Peyer's patch (tissue), 4 donors: ENCODE measurements around the gene DISP3.

Experiments used
- CTCF ChIP-seq, 6 experiments: fragments of 450-650 bp in 4 of 6; fragments of 200-600 bp in 2 of 6; sonication (generic) in 1 of 6; IDR thresholded peaks; one replicate each; pipeline ENCODE4 v1.5.1; 2017 to 2019; ENCODE audit warnings: antibody characterized with exemption in 6 of 6, mild to moderate bottlenecking in 3 of 6, moderate library complexity in 1 of 6
- POLR2A ChIP-seq, 2 donors: fragments of 450-650 bp; IDR thresholded peaks; one replicate each; pipeline ENCODE4 v1.5.1; 2017; ENCODE audit warnings: antibody characterized with exemption in 2 of 2, mild to moderate bottlenecking in 2 of 2, moderate library complexity in 2 of 2

DNA sequence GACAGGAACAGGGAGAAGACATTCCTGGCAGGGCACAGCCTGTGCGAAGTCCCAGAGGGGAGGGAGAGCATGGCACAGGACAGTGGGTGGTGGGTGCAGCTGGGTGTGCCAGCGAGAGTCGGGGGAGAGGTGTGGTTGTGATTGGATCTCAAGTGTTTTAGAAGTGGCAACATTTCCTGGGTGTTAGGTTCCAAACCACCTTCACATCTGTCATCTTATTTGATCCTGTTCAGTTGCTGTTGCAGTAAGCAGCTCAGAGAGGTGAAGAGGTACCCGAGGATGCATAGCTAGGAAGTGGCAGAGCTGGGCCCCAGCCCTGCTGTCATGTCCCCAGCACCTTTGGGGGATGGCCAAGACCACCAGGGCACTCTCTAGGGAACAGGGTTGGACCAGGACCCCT is 22.0 kb upstream of the DISP3 start:
- TF ChIP-seq CTCF (IDR thresholded peaks at IDR 0.05) (no peak), POLR2A (IDR thresholded peaks at IDR 0.05) (no peak)
